ENCODE measurements around the gene POFUT1. TPM values are rescaled to one million over a fixed set of nuclear protein-coding genes. Genes with fewer than 3 reads are reported as not detected.
"Not testable (repeated sequence)": the region's sequence is repeated elsewhere in the genome, so short reads cannot be mapped to it uniquely, and the experiment has no call there.

POFUT1 gene
- total RNA-seq, 4 donors from 2014 or later: 11.2 to 47.1 (median 23.3) TPM

- no peak overlapping the region for H3K27ac ChIP-seq
- TF ChIP-seq POLR2A (IDR thresholded peaks at IDR 0.05): no peak
- no peak for TF ChIP-seq CTCF (IDR thresholded peaks at IDR 0.05)
- H3K27me3 ChIP-seq: no peaks in the 10 kb centered on the region
- no peak overlapping the region for H3K4me3 ChIP-seq
- no peaks in the 10 kb centered on the region for H3K9me3 ChIP-seq
- H3K4me1 ChIP-seq: peaks cover 0 to 6% of the 10 kb centered on the region in 2 donors
- intact Hi-C loops (cut with DNase I; ENCODE audit: low total_unique reads): no loop called here
- DNase-seq: no peak
- no peaks in the 10 kb centered on the region for H3K36me3 ChIP-seq
Measured at GRCh38 chr20:32274359-32274758, 66.7 kb downstream of the POFUT1 start.

GRCh38 chr20:32275163-32275562, 67.5 kb downstream of the POFUT1 start:
- H3K27ac ChIP-seq; H3K9me3 ChIP-seq; H3K27me3 ChIP-seq; intact Hi-C loops (cut with DNase I; ENCODE audit: low total_unique reads); H3K4me3 ChIP-seq; DNase-seq; H3K36me3 ChIP-seq; H3K4me1 ChIP-seq: not testable (repeated sequence)

GRCh38 chr20:32277361-32278198, 69.9 kb downstream of the POFUT1 start, which contains the start of gene KIF3B:
TSS of gene KIF3B (plus strand) at chr20:32277651. CDS start at chr20:32309778, 32,127 bp downstream.
- no peak for TF ChIP-seq CTCF (IDR thresholded peaks at IDR 0.05)
- peak; percentile 37 to 63 for TF ChIP-seq POLR2A (IDR thresholded peaks at IDR 0.05)
- no peaks in the 10 kb centered on the region for H3K9me3 ChIP-seq
- H3K4me1 ChIP-seq: peaks cover 0 to 6% of the 10 kb centered on the region in 2 donors
- no peaks in the 10 kb centered on the region for H3K27me3 ChIP-seq
- intact Hi-C loops (cut with DNase I; ENCODE audit: low total_unique reads): no loop called here
- DNase-seq: peak; percentile 88 to 89
- peak within 1 kb of the TSS; percentile 73 to 78 for H3K4me3 ChIP-seq
- H3K36me3 ChIP-seq: no peaks in the 10 kb centered on the region
- peak within 1 kb of the TSS; percentile 76 to 81 for H3K27ac ChIP-seq

GRCh38 chr20:32278199-32278643, 70.5 kb downstream of the POFUT1 start:
- DNase-seq: no peak
- peaks cover 0 to 6% of the 10 kb centered on the region in 2 donors for H3K4me1 ChIP-seq
- no peaks in the 10 kb centered on the region for H3K9me3 ChIP-seq
- peak overlapping the region; percentile 73 to 78 for H3K4me3 ChIP-seq
- no peaks in the 10 kb centered on the region for H3K36me3 ChIP-seq
- no peaks in the 10 kb centered on the region for H3K27me3 ChIP-seq
- peak overlapping the region; percentile 76 to 81 for H3K27ac ChIP-seq
- TF ChIP-seq CTCF (IDR thresholded peaks at IDR 0.05): no peak
- TF ChIP-seq POLR2A (IDR thresholded peaks at IDR 0.05): no peak
- intact Hi-C loops (cut with DNase I; ENCODE audit: low total_unique reads): no loop called here

- H3K4me1 ChIP-seq: peaks cover 0 to 6% of the 10 kb centered on the region in 2 donors
Measured at GRCh38 chr20:32281711-32282110, 74.0 kb downstream of the POFUT1 start.

More at GRCh38 chr20:32281711-32282110, 74.0 kb downstream of the POFUT1 start:
- intact Hi-C loops (cut with DNase I; ENCODE audit: low total_unique reads): no loop called here
- no peak overlapping the region for H3K4me3 ChIP-seq
- TF ChIP-seq POLR2A (IDR thresholded peaks at IDR 0.05): no peak
- no peak for TF ChIP-seq CTCF (IDR thresholded peaks at IDR 0.05)
- H3K9me3 ChIP-seq: no peaks in the 10 kb centered on the region
- H3K27ac ChIP-seq: no peak overlapping the region
- H3K27me3 ChIP-seq: no peaks in the 10 kb centered on the region
- H3K36me3 ChIP-seq: no peaks in the 10 kb centered on the region
- no peak for DNase-seq

Measured in uterus (tissue), 4 donors.